Measurements from ENCODE around the gene ROCK2.

- TF ChIP-seq, protein P1, sequence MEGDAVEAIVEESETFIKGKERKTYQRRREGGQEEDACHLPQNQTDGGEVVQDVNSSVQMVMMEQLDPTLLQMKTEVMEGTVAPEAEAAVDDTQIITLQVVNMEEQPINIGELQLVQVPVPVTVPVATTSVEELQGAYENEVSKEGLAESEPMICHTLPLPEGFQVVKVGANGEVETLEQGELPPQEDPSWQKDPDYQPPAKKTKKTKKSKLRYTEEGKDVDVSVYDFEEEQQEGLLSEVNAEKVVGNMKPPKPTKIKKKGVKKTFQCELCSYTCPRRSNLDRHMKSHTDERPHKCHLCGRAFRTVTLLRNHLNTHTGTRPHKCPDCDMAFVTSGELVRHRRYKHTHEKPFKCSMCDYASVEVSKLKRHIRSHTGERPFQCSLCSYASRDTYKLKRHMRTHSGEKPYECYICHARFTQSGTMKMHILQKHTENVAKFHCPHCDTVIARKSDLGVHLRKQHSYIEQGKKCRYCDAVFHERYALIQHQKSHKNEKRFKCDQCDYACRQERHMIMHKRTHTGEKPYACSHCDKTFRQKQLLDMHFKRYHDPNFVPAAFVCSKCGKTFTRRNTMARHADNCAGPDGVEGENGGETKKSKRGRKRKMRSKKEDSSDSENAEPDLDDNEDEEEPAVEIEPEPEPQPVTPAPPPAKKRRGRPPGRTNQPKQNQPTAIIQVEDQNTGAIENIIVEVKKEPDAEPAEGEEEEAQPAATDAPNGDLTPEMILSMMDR (IDR thresholded peaks at IDR 0.05; ENCODE audit: low read depth, low read length) = no peak
- no peak for TF ChIP-seq MYC (IDR thresholded peaks at IDR 0.05; ENCODE audit: low read depth, low read length)
These were observed 66.2 kb downstream of the ROCK2 start for GRCh38 chr2:11278219-11278618.
